GM12878 (cell line): Measurements from ENCODE around the gene ANKRD16.

Experiments used
- ASH2L ChIP-seq: fragments of 300-600, 200-600 bp; sonication (generic); IDR thresholded peaks from 2 replicates; pipeline ENCODE4 v1.6.1; 2017; ENCODE audit warnings: low read depth, mild to moderate bottlenecking, borderline replicate concordance
- YBX1 ChIP-seq: fragments of 450-650 bp; IDR thresholded peaks from 2 replicates; pipeline ENCODE4 v1.6.1; 2016; ENCODE audit warnings: antibody characterized with exemption
- TF ChIP-seq, protein P1 (sequence below), 3 experiments: IDR thresholded peaks in 2 of 3; conservative IDR thresholded peaks in 1 of 3; 2 replicates each; pipeline ENCODE4 v1.5.1; 2011; ENCODE audit warnings: low read depth in 3 of 3, low read length in 3 of 3, mild to moderate bottlenecking in 3 of 3, control low read depth in 2 of 3, moderate library complexity in 2 of 3, inconsistent platforms in 1 of 3, mixed read lengths in 1 of 3; ENCODE audit not compliant: control insufficient read depth in 2 of 3, insufficient read depth in 1 of 3; ENCODE audit errors: extremely low read depth in 1 of 3

DNA sequence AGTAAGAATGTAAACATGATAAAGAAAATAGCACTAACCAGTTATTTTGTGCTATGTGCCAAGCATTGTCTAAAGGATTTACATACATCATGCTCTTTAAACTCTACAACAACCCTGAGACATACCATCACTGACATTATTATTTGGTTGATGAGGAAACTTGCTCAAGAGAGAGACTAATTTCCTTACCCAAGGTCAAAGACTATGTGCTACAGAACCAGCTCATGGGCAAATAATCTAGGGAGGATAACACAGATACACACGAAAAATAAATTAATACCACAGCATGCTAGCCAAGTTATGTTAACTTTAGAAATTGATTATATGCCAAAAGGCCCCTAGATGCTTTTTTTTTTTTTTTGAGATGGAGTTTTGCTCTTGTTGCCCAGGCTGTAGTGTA is 2.7 kb downstream of the ANKRD16 start:
- TF ChIP-seq ASH2L, result no peak
- TF ChIP-seq YBX1, result no peak
- TF ChIP-seq, protein P1, sequence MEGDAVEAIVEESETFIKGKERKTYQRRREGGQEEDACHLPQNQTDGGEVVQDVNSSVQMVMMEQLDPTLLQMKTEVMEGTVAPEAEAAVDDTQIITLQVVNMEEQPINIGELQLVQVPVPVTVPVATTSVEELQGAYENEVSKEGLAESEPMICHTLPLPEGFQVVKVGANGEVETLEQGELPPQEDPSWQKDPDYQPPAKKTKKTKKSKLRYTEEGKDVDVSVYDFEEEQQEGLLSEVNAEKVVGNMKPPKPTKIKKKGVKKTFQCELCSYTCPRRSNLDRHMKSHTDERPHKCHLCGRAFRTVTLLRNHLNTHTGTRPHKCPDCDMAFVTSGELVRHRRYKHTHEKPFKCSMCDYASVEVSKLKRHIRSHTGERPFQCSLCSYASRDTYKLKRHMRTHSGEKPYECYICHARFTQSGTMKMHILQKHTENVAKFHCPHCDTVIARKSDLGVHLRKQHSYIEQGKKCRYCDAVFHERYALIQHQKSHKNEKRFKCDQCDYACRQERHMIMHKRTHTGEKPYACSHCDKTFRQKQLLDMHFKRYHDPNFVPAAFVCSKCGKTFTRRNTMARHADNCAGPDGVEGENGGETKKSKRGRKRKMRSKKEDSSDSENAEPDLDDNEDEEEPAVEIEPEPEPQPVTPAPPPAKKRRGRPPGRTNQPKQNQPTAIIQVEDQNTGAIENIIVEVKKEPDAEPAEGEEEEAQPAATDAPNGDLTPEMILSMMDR (IDR thresholded peaks at IDR 0.05 in 2 of 3, conservative IDR thresholded peaks at IDR 0.05 in 1 of 3; ENCODE audit: control insufficient read depth in 2 of 3, extremely low read depth in 1 of 3, insufficient read depth in 1 of 3, low read depth in 3 of 3, low read length in 3 of 3), result no peak
